HG02759 (cell line): ENCODE data around the gene DNAH10.

Source experiments
- ATAC-seq: cut with Tn5 transposase; IDR thresholded peaks from one replicate; pipeline ENCODE4 v1.9.1; 2021; ENCODE audit warnings: mild to moderate bottlenecking, moderate library complexity; ENCODE audit not compliant: unreplicated experiment

The DNAH10 gene

DNA sequence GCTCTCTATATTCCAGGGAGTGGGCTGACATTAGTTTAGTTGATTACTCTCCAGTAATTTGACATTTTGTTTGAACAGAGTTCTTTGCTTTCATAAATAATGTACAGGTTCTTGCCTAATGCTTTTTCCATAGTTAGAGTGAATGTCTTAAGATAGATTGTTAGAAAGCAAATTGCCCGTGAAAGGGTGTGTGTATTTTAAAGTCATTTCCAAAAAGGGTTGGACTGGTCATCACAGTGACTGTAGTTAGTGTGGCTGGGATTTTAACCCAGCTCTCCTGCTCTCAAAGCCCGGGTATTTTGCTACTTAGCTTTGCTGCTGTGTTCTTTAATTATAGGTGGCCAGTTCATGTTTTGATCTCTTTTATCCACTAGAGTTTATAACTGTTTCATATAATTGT is 74.2 kb downstream of the DNAH10 start:
- no peak for ATAC-seq

DNA sequence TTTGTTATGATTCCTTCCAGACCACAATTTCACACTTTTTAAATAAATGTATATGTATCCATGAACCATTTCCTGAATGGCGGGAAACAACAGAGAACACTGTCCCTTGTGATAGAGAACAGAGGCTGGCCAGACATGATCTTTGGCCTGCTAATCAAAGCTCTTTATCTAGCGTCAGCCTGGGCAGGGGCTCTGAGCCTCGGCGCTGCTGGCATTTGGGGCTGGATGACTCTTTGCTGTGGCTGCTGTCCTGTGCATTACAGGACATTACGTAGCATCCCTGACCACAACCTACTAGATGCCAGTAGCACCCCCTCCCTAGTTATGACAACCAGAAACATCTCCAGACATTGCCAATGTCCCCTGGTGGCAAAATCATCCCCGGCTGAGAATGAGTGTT is 77.7 kb downstream of the DNAH10 start:
- no peak for ATAC-seq

DNA sequence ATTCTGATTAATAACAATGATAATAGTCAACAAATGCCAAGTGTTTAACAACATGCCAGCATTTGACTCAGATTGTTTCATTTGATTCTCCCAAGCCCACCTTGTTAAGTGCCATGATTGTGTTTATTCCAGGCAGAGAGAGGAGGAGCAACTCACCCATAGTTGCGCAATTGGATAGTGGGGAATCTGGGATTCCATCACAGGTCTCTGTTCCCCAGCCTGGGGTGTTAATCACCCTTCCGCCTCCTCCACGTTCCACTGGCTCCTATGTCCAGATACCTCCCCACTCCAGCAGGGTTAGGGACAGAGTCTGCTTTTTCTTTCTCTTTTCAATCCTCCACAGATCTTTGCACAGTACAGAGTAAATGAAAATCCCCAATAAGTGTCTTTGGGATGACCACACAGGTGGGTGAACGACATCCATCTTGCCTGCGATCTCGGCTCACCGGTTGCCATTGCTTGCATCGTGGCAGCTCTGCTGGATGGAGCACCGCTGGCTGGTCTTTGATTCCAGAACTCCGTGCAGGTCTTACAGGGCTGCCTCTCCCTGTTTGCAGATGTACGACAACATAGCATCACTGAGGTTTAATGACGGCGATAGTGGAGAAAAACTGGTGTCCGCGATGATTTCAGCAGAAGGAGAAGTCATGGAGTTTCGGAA is 78.8 kb downstream of the DNAH10 start:
- ATAC-seq, result no peak

DNA sequence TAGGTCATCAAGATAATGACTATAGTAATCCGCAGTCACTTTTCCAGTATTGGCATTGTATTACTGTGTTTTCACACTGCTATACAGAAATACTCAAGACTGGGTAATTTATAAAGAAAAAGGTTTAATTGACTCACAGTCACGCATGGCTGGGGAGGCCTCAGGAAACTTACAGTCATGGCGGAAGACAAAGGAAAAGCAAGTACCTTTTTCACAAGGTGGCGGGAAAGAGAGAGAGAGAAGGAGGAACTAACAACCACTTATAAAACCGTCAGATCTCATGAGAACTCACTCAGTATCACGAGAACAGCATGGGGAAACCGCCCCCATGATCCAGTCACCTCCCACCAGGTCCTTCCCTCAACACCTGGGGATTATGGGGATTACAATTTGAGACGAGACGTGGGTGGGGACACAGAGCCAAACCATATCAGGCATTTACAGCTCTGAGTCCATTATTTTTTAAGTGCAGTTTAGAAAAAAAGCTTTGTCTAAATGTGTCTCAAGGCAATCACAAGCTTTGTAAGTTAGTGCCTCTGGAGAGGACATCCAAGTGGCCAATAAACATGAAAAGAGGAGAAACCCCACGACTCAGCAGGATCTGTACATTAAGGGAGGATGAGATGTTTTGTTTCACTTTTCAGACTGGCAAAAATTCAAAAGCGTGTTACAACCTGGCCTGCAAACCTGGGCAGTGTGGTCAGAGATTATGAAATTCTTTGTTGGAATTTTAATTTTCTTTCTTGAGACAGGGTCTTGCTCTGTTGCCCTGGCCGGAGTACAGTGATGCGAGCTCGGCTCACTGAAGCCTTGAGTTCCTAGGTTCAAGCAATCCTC is 82.0 kb downstream of the DNAH10 start:
- ATAC-seq, result no peak

DNA sequence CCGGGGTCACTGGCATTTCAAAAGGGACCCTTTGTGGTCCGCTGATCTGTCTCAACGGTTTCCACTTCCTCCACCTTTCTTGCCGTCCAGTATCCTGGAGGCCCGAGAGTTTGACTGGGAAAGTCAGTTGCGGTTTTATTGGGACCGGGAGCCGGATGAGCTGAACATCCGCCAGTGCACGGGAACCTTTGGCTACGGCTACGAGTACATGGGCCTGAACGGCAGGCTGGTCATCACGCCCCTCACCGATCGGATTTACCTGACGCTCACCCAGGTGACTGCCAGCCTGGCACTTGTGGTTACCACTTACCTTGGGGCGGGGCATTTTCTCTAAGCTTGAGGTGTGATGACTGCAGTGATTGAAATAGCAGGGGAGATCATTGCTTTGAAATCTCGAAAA is 83.8 kb downstream of the DNAH10 start:
- no peak for ATAC-seq

DNA sequence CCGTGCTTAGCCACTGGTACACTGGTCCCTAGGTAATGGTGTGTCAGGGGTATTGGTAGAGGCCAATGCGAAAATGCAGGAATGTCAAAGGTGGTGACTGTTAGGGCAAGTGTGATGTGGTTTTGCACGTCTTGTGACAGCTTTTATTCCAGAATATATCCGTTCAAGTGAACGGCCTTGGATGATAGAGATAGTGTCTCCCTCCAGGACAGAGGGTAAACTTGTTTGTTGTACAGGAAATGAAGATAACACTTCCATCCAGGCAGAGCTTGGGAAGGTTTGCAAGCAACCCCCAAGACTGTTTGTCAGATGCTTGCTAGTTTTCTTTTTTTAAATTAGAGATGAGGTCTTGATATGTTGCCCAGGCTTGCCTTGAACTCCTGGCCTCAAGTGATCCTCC is 84.2 kb downstream of the DNAH10 start:
- ATAC-seq, result no peak

DNA sequence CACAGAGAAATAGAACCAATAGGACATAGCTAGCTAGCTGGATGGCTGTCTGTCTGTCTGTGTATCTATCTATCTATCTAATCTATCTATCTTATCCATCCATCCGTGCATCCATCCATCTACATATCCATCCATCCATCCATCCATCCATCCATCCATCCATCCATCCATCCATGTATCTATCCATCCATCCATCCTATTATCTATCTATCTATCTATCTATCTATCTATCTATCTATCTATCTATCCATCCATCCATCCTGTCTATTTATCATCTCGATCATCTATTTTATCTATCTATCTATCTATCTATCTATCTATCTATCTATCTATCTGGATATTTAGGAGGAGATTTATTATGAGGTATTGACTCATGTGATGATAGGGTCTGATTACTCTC is 84.9 kb downstream of the DNAH10 start:
- no peak for ATAC-seq

DNA sequence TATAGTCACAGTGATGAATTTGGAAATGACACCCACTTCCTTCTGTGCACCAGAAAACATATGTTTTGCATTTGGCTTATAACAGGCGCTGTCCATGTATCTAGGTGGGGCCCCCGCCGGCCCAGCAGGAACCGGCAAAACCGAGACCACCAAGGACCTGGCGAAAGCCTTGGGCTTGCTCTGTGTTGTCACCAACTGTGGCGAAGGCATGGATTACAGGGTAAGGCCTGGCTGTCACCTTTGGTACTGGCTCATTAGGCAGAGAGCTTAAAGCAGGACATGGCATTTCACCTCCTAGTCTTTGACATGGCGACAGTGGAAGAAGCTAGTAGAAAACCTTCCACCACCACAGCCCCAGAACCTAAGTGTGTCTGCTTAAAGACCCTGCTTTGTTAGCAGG is 85.8 kb downstream of the DNAH10 start:
- ATAC-seq, result no peak

DNA sequence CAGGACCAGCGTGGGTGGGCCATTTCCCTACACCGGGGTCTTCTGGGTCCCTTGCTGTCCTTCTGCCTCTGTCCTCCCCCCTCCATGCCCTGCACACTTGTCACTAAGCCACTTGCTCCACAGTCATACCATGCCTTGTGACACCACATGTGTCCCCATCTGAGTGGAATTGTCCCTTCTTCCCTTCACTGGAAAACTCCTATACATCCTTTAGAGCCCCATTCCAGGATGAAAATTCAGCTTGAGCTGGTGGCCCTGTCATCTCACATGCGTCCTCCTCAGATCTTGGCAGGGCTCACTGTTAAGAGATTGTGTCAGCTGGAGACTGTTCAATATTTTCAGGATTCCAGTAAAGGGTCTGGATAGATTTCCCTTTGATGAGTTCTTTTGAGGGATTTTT is 87.4 kb downstream of the DNAH10 start:
- ATAC-seq, result no peak

DNA sequence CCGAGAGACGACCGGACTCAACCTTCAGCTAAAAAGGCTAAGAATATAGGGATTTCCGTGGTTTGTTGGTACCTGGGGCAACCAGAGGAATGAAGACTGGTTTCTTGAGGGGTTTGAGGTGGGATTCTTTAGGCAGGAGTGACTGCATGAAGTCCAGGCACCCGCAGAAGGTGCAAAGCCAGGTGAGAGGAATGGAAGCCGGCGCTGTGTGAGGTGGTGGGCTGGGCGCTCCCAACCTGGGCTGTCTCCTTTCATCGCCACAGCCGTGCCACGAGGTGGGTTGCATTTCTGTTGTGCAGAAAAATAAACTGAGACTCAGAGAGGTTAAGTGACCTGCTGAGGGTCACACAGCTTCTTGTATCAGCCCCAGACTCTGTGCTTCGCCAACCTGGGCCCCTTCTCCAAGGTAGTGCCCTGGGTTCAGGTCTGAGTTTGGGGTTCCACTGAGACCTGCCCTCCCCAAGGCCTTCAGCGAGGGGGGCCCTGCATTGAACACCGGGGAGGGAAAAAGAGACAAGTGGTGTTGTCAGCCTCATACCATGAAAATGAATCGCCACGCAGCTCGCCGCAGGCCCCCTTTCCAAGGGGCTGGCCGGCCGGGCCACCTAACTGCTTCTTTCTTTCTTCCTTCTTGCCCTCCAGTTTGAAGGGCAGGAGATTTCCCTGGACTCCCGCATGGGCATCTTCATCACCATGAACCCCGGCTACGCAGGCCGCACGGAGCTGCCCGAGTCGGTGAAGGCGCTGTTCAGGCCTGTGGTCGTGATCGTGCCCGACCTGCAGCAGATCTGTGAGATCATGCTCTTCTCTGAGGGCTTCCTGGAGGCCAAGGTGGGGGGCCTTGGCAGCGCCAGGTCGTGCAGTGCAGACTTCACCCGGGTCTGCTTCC is 88.4 kb downstream of the DNAH10 start:
- no peak for ATAC-seq

DNA sequence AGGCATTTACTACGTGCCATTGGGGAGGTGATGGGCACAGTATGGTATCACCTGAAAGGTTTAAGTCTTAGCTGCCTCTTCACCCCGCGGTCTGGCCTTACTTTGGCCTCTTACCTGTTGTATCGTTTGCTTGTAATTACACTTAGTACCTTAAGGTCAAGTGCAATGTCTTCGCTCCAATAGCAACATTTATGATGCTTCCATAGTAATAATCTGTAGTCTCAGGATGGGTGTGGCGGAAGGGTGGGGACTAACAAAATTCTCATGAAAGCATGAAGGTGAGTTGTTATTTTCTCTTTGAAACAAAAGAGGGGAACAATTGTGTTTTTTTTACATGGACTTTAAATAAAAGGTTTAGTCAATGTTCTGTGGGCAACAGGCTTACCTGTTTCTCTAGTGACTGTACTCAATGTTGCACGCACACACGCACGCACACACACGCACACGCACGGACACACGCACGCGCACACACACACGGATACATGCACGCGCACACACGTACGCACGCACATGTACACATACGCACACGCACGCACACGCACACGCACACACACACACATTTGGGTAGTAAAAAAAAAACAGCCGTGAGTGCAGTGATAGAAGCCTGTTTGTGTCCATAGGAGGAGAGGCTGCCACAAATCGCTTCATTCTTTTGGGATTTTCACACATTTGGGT is 91.4 kb downstream of the DNAH10 start:
- no peak for ATAC-seq

DNA sequence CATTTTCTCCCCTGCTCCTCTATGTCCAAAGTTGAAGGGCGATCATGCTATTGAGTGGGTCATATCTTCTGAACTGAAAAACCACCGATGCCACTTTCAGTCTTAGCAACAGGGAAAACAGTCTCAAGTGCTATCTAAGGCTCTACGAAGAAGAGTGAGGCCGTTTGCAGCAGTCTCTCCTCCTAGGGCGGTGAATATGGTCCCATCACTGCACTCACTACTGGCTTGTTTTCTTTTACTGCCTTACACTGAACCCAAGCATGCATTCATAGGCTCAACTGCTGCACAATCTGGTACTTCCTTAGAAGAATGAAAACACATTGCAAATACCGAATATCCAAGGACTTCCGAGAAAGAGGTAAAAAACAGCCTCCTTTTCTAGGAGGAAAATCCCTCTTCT is 92.1 kb downstream of the DNAH10 start:
- no peak for ATAC-seq

DNA sequence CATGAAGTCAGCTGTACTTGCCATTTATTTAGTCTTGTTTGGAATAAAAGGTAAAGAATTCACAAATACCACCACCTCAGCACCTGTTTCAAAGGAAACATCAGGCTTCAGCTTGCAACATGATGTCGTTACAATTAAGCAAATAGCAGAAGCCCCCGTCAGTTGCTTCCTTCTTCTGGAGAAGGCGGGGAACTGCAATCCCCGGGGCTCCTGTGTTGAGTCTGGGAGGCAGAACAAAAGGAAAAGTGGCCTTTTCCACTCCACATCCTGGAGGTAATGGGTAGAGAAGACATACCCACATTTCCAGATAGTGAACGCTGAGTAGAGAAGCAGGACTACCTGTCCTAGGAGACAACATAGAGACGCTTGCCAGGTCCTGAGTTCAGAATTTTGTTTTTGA is 92.8 kb downstream of the DNAH10 start:
- ATAC-seq, result no peak

DNA sequence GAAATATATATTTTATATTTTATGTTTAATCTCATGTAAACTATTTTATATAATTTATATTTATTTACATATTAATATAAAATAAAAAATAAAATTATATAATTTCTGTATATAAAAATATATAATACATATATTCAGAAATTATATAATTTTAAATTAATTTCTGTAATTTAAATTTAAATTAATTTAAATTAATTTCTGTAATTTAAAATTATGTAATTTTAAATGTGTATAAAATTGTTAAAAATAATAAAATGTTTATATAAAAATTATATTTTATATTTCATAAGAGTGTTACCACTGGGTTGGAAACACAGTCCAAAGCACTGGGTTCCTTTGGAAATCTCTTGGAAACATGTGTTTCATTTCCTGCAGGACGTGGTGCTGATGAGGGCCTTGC is 94.6 kb downstream of the DNAH10 start:
- ATAC-seq, result no peak

DNA sequence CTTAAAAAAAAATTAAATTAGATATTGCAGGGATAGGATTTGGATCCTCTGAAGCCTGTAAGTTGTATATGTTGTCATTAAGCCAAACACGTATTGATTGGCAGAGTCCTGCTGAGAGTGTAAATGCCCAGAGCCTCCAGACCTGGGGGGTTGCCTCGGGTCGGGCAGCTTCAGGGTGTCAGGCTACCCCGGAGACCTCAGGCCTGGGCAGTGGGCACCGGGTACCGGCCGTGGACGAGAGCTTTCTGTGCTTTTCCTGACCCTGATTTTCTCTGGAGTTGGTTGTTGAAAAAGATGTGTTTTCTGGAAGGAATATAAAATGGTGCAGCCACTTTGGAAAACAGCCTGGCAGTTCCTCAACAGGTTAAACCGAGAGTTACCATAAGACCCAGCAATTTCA is 96.1 kb downstream of the DNAH10 start:
- ATAC-seq, result no peak

DNA sequence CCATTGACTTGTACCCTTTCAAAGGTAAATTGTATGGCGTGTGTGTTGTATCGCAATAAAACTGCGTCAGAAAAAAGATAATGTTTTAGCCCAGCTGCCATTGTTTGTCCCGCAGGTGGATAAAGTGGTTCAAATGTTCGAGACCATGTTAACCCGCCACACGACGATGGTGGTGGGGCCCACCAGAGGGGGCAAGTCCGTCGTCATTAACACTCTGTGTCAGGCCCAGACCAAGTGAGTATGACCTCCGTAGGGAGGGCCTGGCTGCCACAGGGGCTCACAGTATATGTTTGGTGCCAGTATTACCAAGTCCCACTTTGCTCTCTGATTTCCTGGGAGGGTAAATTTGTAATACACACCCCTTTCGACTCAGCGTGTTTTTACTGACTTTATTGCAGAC is 96.9 kb downstream of the DNAH10 start:
- no peak for ATAC-seq

DNA sequence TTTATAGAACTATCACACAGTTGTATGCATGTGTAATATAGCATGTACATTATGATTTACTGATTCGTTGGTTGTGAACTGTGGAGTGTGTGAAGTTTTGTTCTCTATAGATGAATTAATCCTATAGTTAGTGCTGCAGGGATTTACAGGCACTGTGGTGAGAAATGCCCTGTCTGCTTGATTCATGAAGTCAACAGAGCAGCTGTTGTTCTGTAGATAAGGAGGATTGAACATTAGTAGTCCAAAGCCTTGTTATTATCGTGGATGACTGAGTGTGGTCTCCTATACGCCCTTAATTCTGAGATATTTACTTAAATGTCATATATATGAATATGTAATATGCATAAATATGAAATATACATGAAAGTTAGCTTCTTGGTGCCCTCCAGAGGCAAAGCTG is 98.3 kb downstream of the DNAH10 start:
- ATAC-seq, result no peak

DNA sequence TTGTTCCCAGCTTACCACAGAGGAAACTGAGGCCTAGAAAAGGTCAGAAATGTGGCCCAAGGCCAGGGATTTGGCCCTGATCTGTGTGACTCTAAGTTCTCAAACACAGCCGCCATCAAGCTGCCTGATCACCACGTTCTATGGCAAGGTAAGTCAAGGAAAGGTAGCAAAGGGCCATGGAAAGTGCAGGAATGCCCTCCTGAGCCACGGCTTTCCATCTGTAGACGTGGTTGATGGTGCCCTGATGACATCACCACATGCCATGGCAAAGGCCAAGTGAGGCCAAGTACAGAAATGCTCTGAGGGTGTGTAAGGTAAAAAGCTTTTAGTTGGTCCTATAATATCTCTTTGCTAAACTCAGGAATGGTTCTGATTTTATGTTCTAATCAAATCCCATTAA is 99.3 kb downstream of the DNAH10 start:
- ATAC-seq, result no peak

DNA sequence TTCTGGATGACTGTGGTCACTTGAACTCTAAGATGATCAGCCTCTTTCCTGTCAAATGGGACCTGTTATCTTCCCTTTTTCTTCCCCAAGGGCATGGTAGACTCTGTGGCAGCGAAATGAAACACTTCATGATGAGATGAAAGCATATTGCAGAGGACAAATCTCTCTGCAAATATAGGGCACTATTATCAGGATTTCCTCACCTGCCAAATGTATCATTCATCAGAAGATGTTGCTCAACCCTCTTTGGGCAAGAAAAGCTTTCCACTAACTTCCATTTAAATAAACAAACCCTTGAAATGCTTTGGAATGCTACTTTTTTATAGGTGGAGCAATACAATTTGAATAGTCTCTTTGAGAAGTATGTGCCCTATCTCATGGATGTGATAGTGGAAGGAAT is 105.0 kb downstream of the DNAH10 start:
- ATAC-seq, result no peak

DNA sequence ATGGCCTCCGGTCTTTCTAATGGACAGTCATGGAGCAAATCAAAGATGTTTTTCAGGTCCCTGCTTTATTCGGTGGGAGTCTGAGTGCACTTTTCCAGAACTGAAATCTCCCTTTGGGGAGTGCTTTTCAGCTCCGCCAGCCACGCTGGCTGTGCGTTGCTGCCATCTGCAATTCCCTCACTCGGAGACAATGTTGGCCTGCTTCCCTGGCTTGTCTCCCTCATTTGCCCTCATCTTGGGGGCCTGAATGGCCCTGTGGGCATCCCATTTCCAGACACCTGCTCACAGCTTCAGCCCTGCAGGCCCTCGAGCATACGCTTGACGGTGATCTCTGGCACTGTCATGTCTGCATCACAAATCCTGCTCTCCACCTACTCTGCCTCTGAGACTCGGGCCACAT is 106.7 kb downstream of the DNAH10 start:
- no peak for ATAC-seq

DNA sequence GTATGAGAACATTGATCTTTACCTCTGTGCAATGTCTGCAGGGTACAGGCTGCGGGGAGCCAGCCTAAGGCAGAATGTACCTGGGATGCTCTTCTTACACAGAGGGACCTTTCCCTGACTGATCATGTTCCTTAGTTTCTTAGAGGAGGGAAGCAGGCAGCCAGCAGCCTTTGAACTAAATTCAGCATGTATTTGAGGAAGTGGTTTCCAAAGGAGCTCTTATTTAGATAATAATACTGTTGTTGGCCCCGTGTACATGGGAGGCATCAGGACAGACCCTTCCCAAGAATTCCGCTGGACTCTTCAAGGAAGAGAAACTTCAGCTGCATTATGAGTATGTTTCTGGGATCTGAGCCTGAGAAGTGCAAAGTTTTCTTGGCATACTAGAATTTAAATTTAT is 111.7 kb downstream of the DNAH10 start:
- no peak for ATAC-seq
